ENCODE results near the gene KIF1A.

KIF1A gene

GRCh38 chr2:240797914-240798313 is 22.1 kb downstream of the KIF1A start:
- Histone ChIP-seq H3K27me3 (ENCODE audit: control insufficient read depth, insufficient read depth, low read length, poor library complexity, severe bottlenecking) (no peaks in the 10 kb centered on the region), H3K4me3 (ENCODE audit: insufficient read depth, low read depth, low read length) (no peak overlapping the region), H3K36me3 (ENCODE audit: control insufficient read depth, insufficient read depth, low read length) (no peaks in the 10 kb centered on the region), H3K9me3 (ENCODE audit: control insufficient read depth, low read length) (no peaks in the 10 kb centered on the region), H3K27ac (ENCODE audit: insufficient read depth, low read depth, low read length, poor library complexity, severe bottlenecking) (no peak overlapping the region), H3K4me1 (ENCODE audit: control insufficient read depth, insufficient read depth, low read length) (peaks cover under 1% of the 10 kb centered on the region)
- 94 to 96% methylated on average over 12 of the region's 12 CpGs for WGBS, 2 experiments

- no peaks in the 10 kb centered on the region for H3K9me3 ChIP-seq (ENCODE audit: control insufficient read depth, low read length)
- H3K4me1 ChIP-seq (ENCODE audit: control insufficient read depth, insufficient read depth, low read length): peaks cover 4% of the 10 kb centered on the region
- no peak overlapping the region for H3K27ac ChIP-seq (ENCODE audit: insufficient read depth, low read depth, low read length, poor library complexity, severe bottlenecking)
- 95 to 96% methylated on average over 14 of the region's 14 CpGs for WGBS, 2 experiments
- no peaks in the 10 kb centered on the region for H3K36me3 ChIP-seq (ENCODE audit: control insufficient read depth, insufficient read depth, low read length)
- no peaks in the 10 kb centered on the region for H3K27me3 ChIP-seq (ENCODE audit: control insufficient read depth, insufficient read depth, low read length, poor library complexity, severe bottlenecking)
- H3K4me3 ChIP-seq (ENCODE audit: insufficient read depth, low read depth, low read length): no peak overlapping the region
Observed at GRCh38 chr2:240797500-240797895, 22.5 kb downstream of the KIF1A start.

- Histone ChIP-seq H3K27ac (ENCODE audit: insufficient read depth, low read depth, low read length, poor library complexity, severe bottlenecking) (no peak overlapping the region), H3K9me3 (ENCODE audit: control insufficient read depth, low read length) (no peaks in the 10 kb centered on the region), H3K27me3 (ENCODE audit: control insufficient read depth, insufficient read depth, low read length, poor library complexity, severe bottlenecking) (no peaks in the 10 kb centered on the region), H3K4me1 (ENCODE audit: control insufficient read depth, insufficient read depth, low read length) (peaks cover 10% of the 10 kb centered on the region), H3K4me3 (ENCODE audit: insufficient read depth, low read depth, low read length) (no peak overlapping the region), H3K36me3 (ENCODE audit: control insufficient read depth, insufficient read depth, low read length) (no peaks in the 10 kb centered on the region)
- WGBS, 2 experiments: 93 to 95% methylated on average over 19 of the region's 19 CpGs
Observed at GRCh38 chr2:240796543-240797499, 23.2 kb downstream of the KIF1A start.

- Histone ChIP-seq H3K27ac (ENCODE audit: insufficient read depth, low read depth, low read length, poor library complexity, severe bottlenecking) (no peak overlapping the region), H3K36me3 (ENCODE audit: control insufficient read depth, insufficient read depth, low read length) (no peaks in the 10 kb centered on the region), H3K4me1 (ENCODE audit: control insufficient read depth, insufficient read depth, low read length) (peaks cover 14% of the 10 kb centered on the region), H3K9me3 (ENCODE audit: control insufficient read depth, low read length) (no peaks in the 10 kb centered on the region), H3K4me3 (ENCODE audit: insufficient read depth, low read depth, low read length) (no peak overlapping the region), H3K27me3 (ENCODE audit: control insufficient read depth, insufficient read depth, low read length, poor library complexity, severe bottlenecking) (no peaks in the 10 kb centered on the region)
- 95 to 96% methylated on average over 21 of the region's 21 CpGs for WGBS, 2 experiments
Observed at GRCh38 chr2:240795916-240796510, 24.0 kb downstream of the KIF1A start.

GRCh38 chr2:240795454-240795853 is 24.6 kb downstream of the KIF1A start:
- 93 to 97% methylated on average over 11 of the region's 11 CpGs for WGBS, 2 experiments
- no peaks in the 10 kb centered on the region for H3K9me3 ChIP-seq (ENCODE audit: control insufficient read depth, low read length)
- peaks cover 14% of the 10 kb centered on the region for H3K4me1 ChIP-seq (ENCODE audit: control insufficient read depth, insufficient read depth, low read length)
- H3K36me3 ChIP-seq (ENCODE audit: control insufficient read depth, insufficient read depth, low read length): no peaks in the 10 kb centered on the region
- H3K27me3 ChIP-seq (ENCODE audit: control insufficient read depth, insufficient read depth, low read length, poor library complexity, severe bottlenecking): no peaks in the 10 kb centered on the region
- no peak overlapping the region for H3K4me3 ChIP-seq (ENCODE audit: insufficient read depth, low read depth, low read length)
- H3K27ac ChIP-seq (ENCODE audit: insufficient read depth, low read depth, low read length, poor library complexity, severe bottlenecking): no peak overlapping the region

- Histone ChIP-seq H3K27ac (ENCODE audit: insufficient read depth, low read depth, low read length, poor library complexity, severe bottlenecking) (no peak overlapping the region), H3K4me1 (ENCODE audit: control insufficient read depth, insufficient read depth, low read length) (peaks cover 14% of the 10 kb centered on the region), H3K36me3 (ENCODE audit: control insufficient read depth, insufficient read depth, low read length) (no peaks in the 10 kb centered on the region), H3K4me3 (ENCODE audit: insufficient read depth, low read depth, low read length) (no peak overlapping the region), H3K27me3 (ENCODE audit: control insufficient read depth, insufficient read depth, low read length, poor library complexity, severe bottlenecking) (no peaks in the 10 kb centered on the region), H3K9me3 (ENCODE audit: control insufficient read depth, low read length) (no peaks in the 10 kb centered on the region)
- 91 to 92% methylated on average over 17 of the region's 17 CpGs for WGBS, 2 experiments
Observed at GRCh38 chr2:240794178-240794721, 25.8 kb downstream of the KIF1A start.

GRCh38 chr2:240793313-240794177 is 26.5 kb downstream of the KIF1A start:
- Histone ChIP-seq H3K4me3 (ENCODE audit: insufficient read depth, low read depth, low read length) (no peak overlapping the region), H3K4me1 (ENCODE audit: control insufficient read depth, insufficient read depth, low read length) (peaks cover 14% of the 10 kb centered on the region), H3K27ac (ENCODE audit: insufficient read depth, low read depth, low read length, poor library complexity, severe bottlenecking) (no peak overlapping the region), H3K27me3 (ENCODE audit: control insufficient read depth, insufficient read depth, low read length, poor library complexity, severe bottlenecking) (no peaks in the 10 kb centered on the region), H3K9me3 (ENCODE audit: control insufficient read depth, low read length) (no peaks in the 10 kb centered on the region), H3K36me3 (ENCODE audit: control insufficient read depth, insufficient read depth, low read length) (no peaks in the 10 kb centered on the region)
- 91 to 93% methylated on average over 21 of the region's 21 CpGs for WGBS, 2 experiments

GRCh38 chr2:240792629-240793312 is 27.2 kb downstream of the KIF1A start:
- Histone ChIP-seq H3K36me3 (ENCODE audit: control insufficient read depth, insufficient read depth, low read length) (no peaks in the 10 kb centered on the region), H3K27ac (ENCODE audit: insufficient read depth, low read depth, low read length, poor library complexity, severe bottlenecking) (no peak overlapping the region), H3K27me3 (ENCODE audit: control insufficient read depth, insufficient read depth, low read length, poor library complexity, severe bottlenecking) (no peaks in the 10 kb centered on the region), H3K4me1 (ENCODE audit: control insufficient read depth, insufficient read depth, low read length) (peaks cover 14% of the 10 kb centered on the region), H3K4me3 (ENCODE audit: insufficient read depth, low read depth, low read length) (no peak overlapping the region), H3K9me3 (ENCODE audit: control insufficient read depth, low read length) (no peaks in the 10 kb centered on the region)
- WGBS, 2 experiments: 70 to 76% methylated on average over 19 of the region's 19 CpGs

GRCh38 chr2:240791821-240792628 is 28.0 kb downstream of the KIF1A start:
- Histone ChIP-seq H3K4me3 (ENCODE audit: insufficient read depth, low read depth, low read length) (no peak overlapping the region), H3K4me1 (ENCODE audit: control insufficient read depth, insufficient read depth, low read length) (peaks cover 14% of the 10 kb centered on the region), H3K27me3 (ENCODE audit: control insufficient read depth, insufficient read depth, low read length, poor library complexity, severe bottlenecking) (no peaks in the 10 kb centered on the region), H3K27ac (ENCODE audit: insufficient read depth, low read depth, low read length, poor library complexity, severe bottlenecking) (no peak overlapping the region), H3K36me3 (ENCODE audit: control insufficient read depth, insufficient read depth, low read length) (no peaks in the 10 kb centered on the region), H3K9me3 (ENCODE audit: control insufficient read depth, low read length) (no peaks in the 10 kb centered on the region)
- WGBS, 2 experiments: 62 to 66% methylated on average over 15 of the region's 15 CpGs

Measured in ectodermal cell (in vitro differentiated cells).